DND-41 (cell line): ENCODE results near the gene MEF2C.

Experiments used
- ATAC-seq: fragments of 200-7000 bp; cut with Tn5 transposase; 3 replicates; pipeline ENCODE4 v1.9.1; 2021; ENCODE audit warnings: low read depth; ENCODE audit not compliant: insufficient read depth
- DNase-seq: peaks from one replicate; pipeline ENCODE4 v3.0.0-alpha.2; 2020
- H2AFZ ChIP-seq: 2 replicates; pipeline ENCODE4 v1.6.0; 2012; ENCODE audit warnings: low read depth, low read length
- H3K27ac ChIP-seq: 2 replicates; pipeline ENCODE4 v1.5.1; 2012; ENCODE audit warnings: low read length, inconsistent platforms
- H3K27me3 ChIP-seq: fragments of 200-600 bp; sonication (generic); 2 replicates; pipeline ENCODE4 v1.6.0; 2012; ENCODE audit warnings: low read length, mild to moderate bottlenecking, inconsistent platforms; ENCODE audit not compliant: insufficient read depth, poor library complexity
- H3K36me3 ChIP-seq: 2 replicates; pipeline ENCODE4 v1.5.1; 2012; ENCODE audit warnings: low read length, inconsistent platforms; ENCODE audit not compliant: insufficient read depth
- H3K4me1 ChIP-seq: 2 replicates; pipeline ENCODE4 v1.5.1; 2012; ENCODE audit warnings: mild to moderate bottlenecking, low read length; ENCODE audit not compliant: insufficient read depth
- H3K4me2 ChIP-seq: 2 replicates; pipeline ENCODE4 v1.6.0; 2012; ENCODE audit warnings: mild to moderate bottlenecking, moderate library complexity, low read length, inconsistent platforms; ENCODE audit not compliant: insufficient read depth
- H3K4me3 ChIP-seq, 2 experiments: fragments of 200-600 bp in 1 of 2; shearing (Covaris generic) in 1 of 2; 2 replicates each; pipeline ENCODE4 v1.5.1; 2012 to 2016; ENCODE audit warnings: inconsistent platforms in 2 of 2, low read length in 2 of 2, mild to moderate bottlenecking in 2 of 2, low read depth in 1 of 2, moderate library complexity in 1 of 2
- H3K79me2 ChIP-seq: 2 replicates; pipeline ENCODE4 v1.6.0; 2012; ENCODE audit warnings: low read length, inconsistent platforms; ENCODE audit not compliant: insufficient read depth
- H3K9ac ChIP-seq: 2 replicates; pipeline ENCODE4 v1.6.0; 2012; ENCODE audit warnings: low read depth, mild to moderate bottlenecking, inconsistent platforms, low read length, moderate library complexity
- H3K9me3 ChIP-seq: 2 replicates; pipeline ENCODE4 v1.5.1; 2012; ENCODE audit warnings: low read length, moderate library complexity, mild to moderate bottlenecking, inconsistent platforms; ENCODE audit not compliant: insufficient read depth, severe bottlenecking
- H4K20me1 ChIP-seq: 2 replicates; pipeline ENCODE4 v1.6.0; 2012; ENCODE audit warnings: low read length; ENCODE audit not compliant: insufficient read depth
- EZH2 ChIP-seq: IDR thresholded peaks from 3 replicates; pipeline ENCODE4 v1.6.1; 2012; ENCODE audit warnings: borderline replicate concordance, low read depth, mild to moderate bottlenecking, moderate library complexity, low read length, inconsistent platforms; ENCODE audit not compliant: severe bottlenecking
- TF ChIP-seq, protein P1 (sequence below): IDR thresholded peaks from 2 replicates; pipeline ENCODE4 v1.5.1; 2012; ENCODE audit warnings: borderline replicate concordance, low read length, moderate library complexity, mild to moderate bottlenecking; ENCODE audit not compliant: poor library complexity, severe bottlenecking; ENCODE audit errors: extremely low read depth

Gene MEF2C

DNA sequence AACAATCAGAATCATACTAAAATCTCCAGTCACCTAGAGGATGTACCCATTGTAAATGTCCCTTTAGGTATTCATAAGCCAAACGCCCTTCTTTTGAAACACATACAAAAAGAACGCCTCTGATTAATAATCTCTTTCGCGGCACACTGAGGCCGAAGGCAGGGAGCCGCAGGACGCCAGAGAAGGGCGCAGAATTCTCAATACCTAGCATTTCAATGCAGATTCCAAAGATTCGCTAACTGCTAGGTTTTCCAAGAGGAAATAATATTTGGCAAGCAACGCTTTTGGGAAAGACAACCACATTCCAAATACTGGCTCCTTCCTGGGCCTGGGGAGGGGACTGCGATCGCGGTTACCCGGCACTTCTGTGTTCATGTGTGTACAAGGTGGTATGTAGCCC lies 203.3 kb downstream of the MEF2C start:
- no peak for TF ChIP-seq EZH2
- TF ChIP-seq, protein P1, sequence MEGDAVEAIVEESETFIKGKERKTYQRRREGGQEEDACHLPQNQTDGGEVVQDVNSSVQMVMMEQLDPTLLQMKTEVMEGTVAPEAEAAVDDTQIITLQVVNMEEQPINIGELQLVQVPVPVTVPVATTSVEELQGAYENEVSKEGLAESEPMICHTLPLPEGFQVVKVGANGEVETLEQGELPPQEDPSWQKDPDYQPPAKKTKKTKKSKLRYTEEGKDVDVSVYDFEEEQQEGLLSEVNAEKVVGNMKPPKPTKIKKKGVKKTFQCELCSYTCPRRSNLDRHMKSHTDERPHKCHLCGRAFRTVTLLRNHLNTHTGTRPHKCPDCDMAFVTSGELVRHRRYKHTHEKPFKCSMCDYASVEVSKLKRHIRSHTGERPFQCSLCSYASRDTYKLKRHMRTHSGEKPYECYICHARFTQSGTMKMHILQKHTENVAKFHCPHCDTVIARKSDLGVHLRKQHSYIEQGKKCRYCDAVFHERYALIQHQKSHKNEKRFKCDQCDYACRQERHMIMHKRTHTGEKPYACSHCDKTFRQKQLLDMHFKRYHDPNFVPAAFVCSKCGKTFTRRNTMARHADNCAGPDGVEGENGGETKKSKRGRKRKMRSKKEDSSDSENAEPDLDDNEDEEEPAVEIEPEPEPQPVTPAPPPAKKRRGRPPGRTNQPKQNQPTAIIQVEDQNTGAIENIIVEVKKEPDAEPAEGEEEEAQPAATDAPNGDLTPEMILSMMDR = no peak
- Histone ChIP-seq H3K27me3 (peaks cover 13% of the 10 kb centered on the region), H4K20me1 (no peaks in the 10 kb centered on the region), H3K27ac (no peak overlapping the region), H3K4me2 (no peak overlapping the region), H3K79me2 (no peaks in the 10 kb centered on the region), H2AFZ (no peak overlapping the region), H3K4me3 (no peak overlapping the region), H3K4me1 (no peaks in the 10 kb centered on the region), H3K36me3 (no peaks in the 10 kb centered on the region), H3K9me3 (no peaks in the 10 kb centered on the region), H3K9ac (no peak overlapping the region)
- ATAC-seq (no peak), DNase-seq (no peak)

DNA sequence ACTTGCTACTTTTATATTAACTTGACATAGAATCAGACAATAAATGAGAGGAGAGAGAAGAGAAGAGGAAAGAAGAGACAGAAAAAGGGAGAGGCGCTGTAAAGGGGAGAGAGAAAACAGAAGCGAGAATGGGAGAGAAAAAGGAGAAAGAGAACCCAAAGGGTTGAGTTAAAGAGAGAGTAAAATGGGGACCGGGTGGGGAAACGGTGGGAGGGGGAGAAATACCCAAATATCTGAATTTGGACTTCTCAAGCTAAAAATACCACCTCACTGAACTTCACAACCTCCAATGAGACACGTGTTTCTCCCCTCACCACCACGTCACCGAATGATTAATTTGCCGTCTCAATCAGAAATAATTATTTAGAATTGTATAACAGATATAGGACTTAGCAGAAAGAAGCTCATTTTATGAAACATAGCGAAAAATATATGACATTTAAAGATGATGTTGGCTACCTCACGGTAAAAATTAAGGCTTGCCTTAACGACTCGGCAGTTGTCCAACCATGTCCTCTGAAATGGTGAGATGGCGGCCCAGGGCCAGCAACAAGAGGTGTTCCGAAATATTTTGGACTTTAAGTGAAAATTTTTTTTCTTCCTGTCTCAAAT lies 204.1 kb downstream of the MEF2C start:
- Histone ChIP-seq H3K9ac (no peak overlapping the region), H3K79me2 (no peaks in the 10 kb centered on the region), H3K27me3 (peaks cover 13% of the 10 kb centered on the region), H3K27ac (no peak overlapping the region), H3K4me1 (no peaks in the 10 kb centered on the region), H3K4me2 (no peak overlapping the region), H4K20me1 (no peaks in the 10 kb centered on the region), H3K9me3 (no peaks in the 10 kb centered on the region), H3K4me3 (no peak overlapping the region), H3K36me3 (no peaks in the 10 kb centered on the region), H2AFZ (no peak overlapping the region)
- no peak for TF ChIP-seq EZH2
- DNase-seq (no peak), ATAC-seq (no peak)

DNA sequence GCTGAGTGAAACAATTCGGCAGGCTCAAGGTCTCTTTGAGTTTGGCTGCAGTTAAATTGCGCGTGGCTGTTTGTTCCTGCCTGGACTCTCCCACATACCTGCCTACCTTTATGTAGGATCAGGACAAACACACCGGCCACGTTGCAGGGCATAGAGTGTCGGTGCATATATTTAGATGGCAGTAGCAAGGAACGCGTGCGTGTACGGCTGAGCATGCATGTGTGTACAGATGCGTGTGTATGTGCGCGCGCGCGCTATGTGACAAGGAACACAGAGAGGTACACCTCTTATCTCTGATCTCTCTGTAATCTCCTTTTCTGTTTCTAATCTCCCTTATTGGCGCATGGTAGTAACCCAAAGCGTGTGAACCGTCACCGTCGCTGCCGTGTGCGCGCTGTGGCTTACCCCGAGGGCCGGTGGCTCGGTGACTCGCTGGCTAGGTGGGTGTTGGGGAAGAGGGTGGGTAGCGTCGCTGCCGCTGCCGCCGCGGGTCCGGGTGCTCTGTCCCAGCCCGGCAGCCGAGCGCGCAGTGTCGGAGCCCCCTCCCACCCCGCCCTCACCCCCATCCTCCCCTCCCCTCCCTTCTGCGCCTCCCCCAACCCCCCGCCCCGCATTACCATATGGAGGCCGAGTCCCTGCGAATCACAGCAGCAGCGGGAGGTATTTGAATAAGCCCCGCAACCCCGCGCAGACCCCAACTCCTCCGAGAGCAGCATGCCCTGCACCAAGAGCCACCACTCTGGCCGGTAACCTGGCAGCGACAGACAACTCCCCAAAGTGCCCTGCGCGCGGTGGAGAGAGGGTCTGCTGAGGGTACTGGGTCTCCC lies 204.8 kb downstream of the MEF2C start:
- H3K9me3 ChIP-seq = no peaks in the 10 kb centered on the region
- no peaks in the 10 kb centered on the region for H3K36me3 ChIP-seq
- no peak for DNase-seq
- H3K4me1 ChIP-seq = no peaks in the 10 kb centered on the region
- ATAC-seq = no peak
- no peak overlapping the region for H3K4me2 ChIP-seq
- no peak overlapping the region for H3K4me3 ChIP-seq
- peaks cover 11% of the 10 kb centered on the region for H3K27me3 ChIP-seq
- TF ChIP-seq, protein P1 = no peak
- TF ChIP-seq EZH2 = no peak
- no peak overlapping the region for H2AFZ ChIP-seq
- no peaks in the 10 kb centered on the region for H3K79me2 ChIP-seq
- H4K20me1 ChIP-seq = no peaks in the 10 kb centered on the region
- no peak overlapping the region for H3K27ac ChIP-seq
- H3K9ac ChIP-seq = no peak overlapping the region

DNA sequence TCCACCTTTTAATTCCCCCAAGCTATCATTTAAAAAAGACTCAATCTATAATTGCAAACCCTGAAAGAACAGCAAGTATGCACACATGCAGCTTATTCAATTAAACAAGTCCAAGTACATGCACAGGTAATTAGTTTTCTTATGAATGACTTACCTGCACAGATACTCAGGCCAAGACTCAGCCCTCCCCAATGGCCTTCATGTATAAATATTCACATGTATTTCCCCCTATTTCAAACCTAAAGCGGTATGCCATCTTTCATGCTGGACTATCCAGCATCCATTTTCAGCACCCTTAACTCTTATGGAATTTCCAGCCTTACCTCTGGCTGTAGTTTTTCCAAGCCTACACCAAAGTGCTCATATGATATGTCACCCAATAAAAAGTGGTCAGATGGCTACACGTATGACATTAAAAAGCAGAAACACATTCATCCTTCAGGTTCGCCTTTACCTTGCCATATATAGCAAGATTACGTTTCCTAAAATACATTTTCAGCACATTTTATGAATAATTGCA lies 205.5 kb downstream of the MEF2C start:
- TF ChIP-seq EZH2 = no peak
- TF ChIP-seq, protein P1 = no peak
- H2AFZ ChIP-seq = no peak overlapping the region
- no peaks in the 10 kb centered on the region for H3K79me2 ChIP-seq
- DNase-seq = no peak
- no peak overlapping the region for H3K4me2 ChIP-seq
- no peaks in the 10 kb centered on the region for H3K36me3 ChIP-seq
- H3K27ac ChIP-seq = no peak overlapping the region
- H3K9ac ChIP-seq = no peak overlapping the region
- H3K9me3 ChIP-seq = no peaks in the 10 kb centered on the region
- H3K4me3 ChIP-seq = no peak overlapping the region
- H3K27me3 ChIP-seq = peaks cover 6% of the 10 kb centered on the region
- no peaks in the 10 kb centered on the region for H4K20me1 ChIP-seq
- ATAC-seq = no peak
- H3K4me1 ChIP-seq = no peaks in the 10 kb centered on the region
